OCI-LY7 (cell line): ENCODE results near the gene GTF2F1.

Experiments used
- EZH2phosphoT487 ChIP-seq: fragments of 200-600 bp; sonication (generic); IDR thresholded peaks from 2 replicates; pipeline ENCODE4 v1.6.1; 2018; ENCODE audit warnings: low read depth, borderline replicate concordance, mild to moderate bottlenecking, mixed run types, antibody characterized with exemption, low read length, moderate library complexity, mixed read lengths
- TF ChIP-seq, protein P1 (sequence below): fragments of 200-600 bp; sonication (generic); conservative IDR thresholded peaks from 2 replicates; pipeline ENCODE4 v1.5.1; 2014; ENCODE audit warnings: mild to moderate bottlenecking, antibody characterized with exemption, low read length, moderate library complexity, mixed read lengths

GRCh38 chr19:6418562-6418932 lies 25.6 kb upstream of the GTF2F1 start:
- TF ChIP-seq, protein P1, sequence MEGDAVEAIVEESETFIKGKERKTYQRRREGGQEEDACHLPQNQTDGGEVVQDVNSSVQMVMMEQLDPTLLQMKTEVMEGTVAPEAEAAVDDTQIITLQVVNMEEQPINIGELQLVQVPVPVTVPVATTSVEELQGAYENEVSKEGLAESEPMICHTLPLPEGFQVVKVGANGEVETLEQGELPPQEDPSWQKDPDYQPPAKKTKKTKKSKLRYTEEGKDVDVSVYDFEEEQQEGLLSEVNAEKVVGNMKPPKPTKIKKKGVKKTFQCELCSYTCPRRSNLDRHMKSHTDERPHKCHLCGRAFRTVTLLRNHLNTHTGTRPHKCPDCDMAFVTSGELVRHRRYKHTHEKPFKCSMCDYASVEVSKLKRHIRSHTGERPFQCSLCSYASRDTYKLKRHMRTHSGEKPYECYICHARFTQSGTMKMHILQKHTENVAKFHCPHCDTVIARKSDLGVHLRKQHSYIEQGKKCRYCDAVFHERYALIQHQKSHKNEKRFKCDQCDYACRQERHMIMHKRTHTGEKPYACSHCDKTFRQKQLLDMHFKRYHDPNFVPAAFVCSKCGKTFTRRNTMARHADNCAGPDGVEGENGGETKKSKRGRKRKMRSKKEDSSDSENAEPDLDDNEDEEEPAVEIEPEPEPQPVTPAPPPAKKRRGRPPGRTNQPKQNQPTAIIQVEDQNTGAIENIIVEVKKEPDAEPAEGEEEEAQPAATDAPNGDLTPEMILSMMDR: no peak
- TF ChIP-seq EZH2phosphoT487: no peak
